Fibroblast of lung (primary cell): ENCODE measurements around the gene RPS15.

Source experiments
- EZH2 ChIP-seq: IDR thresholded peaks from 2 replicates; pipeline ENCODE4 v1.5.1; 2012; ENCODE audit warnings: low read length, control low read depth, mild to moderate bottlenecking; ENCODE audit errors: missing control alignments
- TF ChIP-seq, protein P1 (sequence below), 2 donors: IDR thresholded peaks in 1 of 2; conservative IDR thresholded peaks in 1 of 2; 1 replicate in 1 of 2; 2 replicates in 1 of 2; pipeline ENCODE4 v1.5.1; 2011 to 2012; ENCODE audit warnings: low read length in 2 of 2, control low read depth in 1 of 2, inconsistent platforms in 1 of 2, low read depth in 1 of 2, mild to moderate bottlenecking in 1 of 2

DNA sequence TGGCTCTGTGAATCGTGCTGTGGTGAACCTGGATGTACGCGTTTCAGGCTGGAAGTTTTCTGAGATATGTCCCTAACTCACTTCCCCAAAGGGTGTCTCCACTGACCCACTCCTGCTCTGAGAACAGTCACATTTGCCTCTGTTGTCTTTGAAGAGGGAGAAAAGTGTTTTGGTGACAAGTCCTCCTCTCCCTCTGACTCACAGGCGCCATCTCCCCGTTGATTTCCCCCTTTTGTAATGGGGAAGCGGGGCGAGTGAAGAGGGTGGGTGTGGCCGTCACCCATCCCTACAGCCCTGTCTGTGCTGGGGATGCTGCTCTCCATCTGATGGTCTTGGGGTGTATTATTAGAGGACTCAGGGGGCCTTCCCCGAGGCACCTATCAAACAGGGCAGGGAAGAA lies 21.3 kb downstream of the RPS15 start:
- TF ChIP-seq, protein P1, sequence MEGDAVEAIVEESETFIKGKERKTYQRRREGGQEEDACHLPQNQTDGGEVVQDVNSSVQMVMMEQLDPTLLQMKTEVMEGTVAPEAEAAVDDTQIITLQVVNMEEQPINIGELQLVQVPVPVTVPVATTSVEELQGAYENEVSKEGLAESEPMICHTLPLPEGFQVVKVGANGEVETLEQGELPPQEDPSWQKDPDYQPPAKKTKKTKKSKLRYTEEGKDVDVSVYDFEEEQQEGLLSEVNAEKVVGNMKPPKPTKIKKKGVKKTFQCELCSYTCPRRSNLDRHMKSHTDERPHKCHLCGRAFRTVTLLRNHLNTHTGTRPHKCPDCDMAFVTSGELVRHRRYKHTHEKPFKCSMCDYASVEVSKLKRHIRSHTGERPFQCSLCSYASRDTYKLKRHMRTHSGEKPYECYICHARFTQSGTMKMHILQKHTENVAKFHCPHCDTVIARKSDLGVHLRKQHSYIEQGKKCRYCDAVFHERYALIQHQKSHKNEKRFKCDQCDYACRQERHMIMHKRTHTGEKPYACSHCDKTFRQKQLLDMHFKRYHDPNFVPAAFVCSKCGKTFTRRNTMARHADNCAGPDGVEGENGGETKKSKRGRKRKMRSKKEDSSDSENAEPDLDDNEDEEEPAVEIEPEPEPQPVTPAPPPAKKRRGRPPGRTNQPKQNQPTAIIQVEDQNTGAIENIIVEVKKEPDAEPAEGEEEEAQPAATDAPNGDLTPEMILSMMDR (conservative IDR thresholded peaks at IDR 0.05 in 1 of 2, IDR thresholded peaks at IDR 0.05 in 1 of 2; ENCODE audit: low read depth in 1 of 2, low read length in 2 of 2) = no peak
- TF ChIP-seq EZH2 = no peak
